Astrocyte (in vitro differentiated cells and primary cell): ENCODE data around the gene TMEM95. TPM values are rescaled to one million over a fixed set of nuclear protein-coding genes. Genes with fewer than 3 reads are reported as not detected.

Experiments
- DNase-seq: peaks from one replicate; pipeline ENCODE4 v3.0.0-alpha.2; 2010; ENCODE audit warnings: low read depth
- FAIRE-seq: peaks from 2 replicates; lab custom pipeline; 2011; peaks lifted over from hg19 to GRCh38; lab: Jason Lieb, UNC
- H2AFZ ChIP-seq: 2 replicates; pipeline ENCODE4 v1.6.0; 2012; ENCODE audit warnings: low read depth, low read length, inconsistent platforms
- H3K27ac ChIP-seq: 2 replicates; pipeline ENCODE4 v1.5.1; 2011; ENCODE audit warnings: low read depth, low read length, inconsistent platforms
- H3K27me3 ChIP-seq: 2 replicates; pipeline ENCODE4 v1.6.0; 2011; ENCODE audit warnings: low read length, inconsistent platforms; ENCODE audit not compliant: insufficient read depth
- H3K36me3 ChIP-seq: 2 replicates; pipeline ENCODE4 v1.5.1; 2011; ENCODE audit warnings: low read length, inconsistent platforms; ENCODE audit not compliant: insufficient read depth
- H3K4me1 ChIP-seq: 2 replicates; pipeline ENCODE4 v1.5.1; 2011; ENCODE audit warnings: low read length, inconsistent platforms; ENCODE audit not compliant: insufficient read depth
- H3K4me2 ChIP-seq: 2 replicates; pipeline ENCODE4 v1.6.0; 2012; ENCODE audit warnings: low read length, inconsistent platforms
- H3K4me3 ChIP-seq: 2 replicates; pipeline ENCODE4 v1.5.1; 2011; ENCODE audit warnings: low read depth, mild to moderate bottlenecking, low read length, inconsistent platforms; ENCODE audit not compliant: insufficient read depth
- H3K79me2 ChIP-seq: 2 replicates; pipeline ENCODE4 v1.6.0; 2012; ENCODE audit warnings: mild to moderate bottlenecking, low read length, inconsistent platforms; ENCODE audit not compliant: insufficient read depth
- H3K9ac ChIP-seq: 2 replicates; pipeline ENCODE4 v1.6.0; 2012; ENCODE audit warnings: mild to moderate bottlenecking, low read length, inconsistent platforms
- H3K9me3 ChIP-seq: 2 replicates; pipeline ENCODE4 v1.5.1; 2012; ENCODE audit warnings: low read depth, mild to moderate bottlenecking, low read length, inconsistent platforms; ENCODE audit not compliant: insufficient read depth
- H4K20me1 ChIP-seq: 2 replicates; pipeline ENCODE4 v1.6.0; 2012; ENCODE audit warnings: low read length, inconsistent platforms; ENCODE audit not compliant: insufficient read depth
- H3K27ac Mint-ChIP-seq: one replicate; pipeline ENCODE4 v1.8.0; 2021; ENCODE audit warnings: mild to moderate bottlenecking, mixed read lengths; ENCODE audit not compliant: unreplicated experiment
- H3K27me3 Mint-ChIP-seq: one replicate; pipeline ENCODE4 v1.8.0; 2021; ENCODE audit warnings: low read depth, mixed read lengths; ENCODE audit not compliant: unreplicated experiment
- H3K36me3 Mint-ChIP-seq: one replicate; pipeline ENCODE4 v1.8.0; 2021; ENCODE audit warnings: low read depth, mixed read lengths; ENCODE audit not compliant: unreplicated experiment
- H3K4me1 Mint-ChIP-seq: one replicate; pipeline ENCODE4 v1.8.0; 2021; ENCODE audit warnings: low read depth, mixed read lengths; ENCODE audit not compliant: unreplicated experiment
- H3K4me3 Mint-ChIP-seq: one replicate; pipeline ENCODE4 v1.8.0; 2021; ENCODE audit warnings: mild to moderate bottlenecking, moderate library complexity, mixed read lengths; ENCODE audit not compliant: unreplicated experiment
- H3K9me3 Mint-ChIP-seq: one replicate; pipeline ENCODE4 v1.8.0; 2021; ENCODE audit warnings: mild to moderate bottlenecking, mixed read lengths; ENCODE audit not compliant: unreplicated experiment
- CTCF ChIP-seq: IDR thresholded peaks from 2 replicates; pipeline ENCODE4 v1.5.1; 2011; ENCODE audit warnings: low read depth, mild to moderate bottlenecking, inconsistent platforms, low read length, moderate library complexity; ENCODE audit not compliant: insufficient read depth
- EZH2 ChIP-seq: IDR thresholded peaks from 2 replicates; pipeline ENCODE4 v1.6.1; 2012; ENCODE audit warnings: mild to moderate bottlenecking, low read length, inconsistent platforms; ENCODE audit not compliant: insufficient read depth
- total RNA-seq: library from RNA; stranded (reverse); gene quantifications from 2 replicates; pipeline ENCODE4 v1.2.1, GENCODE V29; 2021

Gene TMEM95
- total RNA-seq, 1 donor from 2014 or later = 0.30 TPM

- H3K4me3 Mint-ChIP-seq = no peak overlapping the region
- TF ChIP-seq EZH2 (no peak), CTCF (no peak)
- FAIRE-seq (no peak), DNase-seq (no peak)
- H3K79me2 ChIP-seq = peaks cover 21% of the 10 kb centered on the region
- H3K4me2 ChIP-seq = no peak overlapping the region
- peaks cover 24% of the 10 kb centered on the region for H3K4me1 Mint-ChIP-seq
- H3K4me1 ChIP-seq = peaks cover 20% of the 10 kb centered on the region
- no peaks in the 10 kb centered on the region for H3K9me3 Mint-ChIP-seq
- no peaks in the 10 kb centered on the region for H3K27me3 ChIP-seq
- peaks cover 24% of the 10 kb centered on the region for H3K36me3 Mint-ChIP-seq
- peaks cover 21% of the 10 kb centered on the region for H3K36me3 ChIP-seq
- H3K27ac ChIP-seq = no peak overlapping the region
- peaks cover 26% of the 10 kb centered on the region for H4K20me1 ChIP-seq
- H3K9ac ChIP-seq = no peak overlapping the region
- H3K27ac Mint-ChIP-seq = no peak overlapping the region
- no peak overlapping the region for H3K4me3 ChIP-seq
- no peak overlapping the region for H2AFZ ChIP-seq
- H3K9me3 ChIP-seq = no peaks in the 10 kb centered on the region
- no peaks in the 10 kb centered on the region for H3K27me3 Mint-ChIP-seq
Measured at GRCh38 chr17:7317161-7317803, 37.7 kb upstream of the TMEM95 start.

- Histone ChIP-seq H2AFZ (no peak overlapping the region), H3K4me2 (no peak overlapping the region), H3K36me3 (peaks cover 16% of the 10 kb centered on the region), H3K27ac (no peak overlapping the region), H3K4me3 (no peak overlapping the region), H3K27me3 (no peaks in the 10 kb centered on the region), H3K9me3 (no peaks in the 10 kb centered on the region), H4K20me1 (peaks cover 16% of the 10 kb centered on the region), H3K79me2 (peaks cover 11% of the 10 kb centered on the region), H3K9ac (no peak overlapping the region), H3K4me1 (peaks cover 20% of the 10 kb centered on the region)
- Mint-ChIP-seq H3K27me3 (no peaks in the 10 kb centered on the region), H3K36me3 (peaks cover 18% of the 10 kb centered on the region), H3K4me3 (peak overlapping the region; percentile 45), H3K4me1 (peaks cover 14% of the 10 kb centered on the region), H3K9me3 (no peaks in the 10 kb centered on the region), H3K27ac (no peak overlapping the region)
- no peak for FAIRE-seq
- TF ChIP-seq CTCF (no peak), EZH2 (no peak)
- no peak for DNase-seq
Measured at GRCh38 chr17:7318121-7318860, 36.7 kb upstream of the TMEM95 start.

- FAIRE-seq = no peak
- Histone ChIP-seq H3K9ac (no peak overlapping the region), H3K4me2 (no peak overlapping the region), H3K79me2 (peaks cover 4% of the 10 kb centered on the region), H2AFZ (no peak overlapping the region), H3K4me3 (no peak overlapping the region), H3K9me3 (no peaks in the 10 kb centered on the region), H3K36me3 (peaks cover 16% of the 10 kb centered on the region), H3K4me1 (no peaks in the 10 kb centered on the region), H3K27me3 (no peaks in the 10 kb centered on the region), H3K27ac (no peak overlapping the region), H4K20me1 (peaks cover 4% of the 10 kb centered on the region)
- no peak for DNase-seq
- H3K9me3 Mint-ChIP-seq = no peaks in the 10 kb centered on the region
- H3K4me3 Mint-ChIP-seq = no peak overlapping the region
- H3K27me3 Mint-ChIP-seq = no peaks in the 10 kb centered on the region
- peaks cover 25% of the 10 kb centered on the region for H3K36me3 Mint-ChIP-seq
- TF ChIP-seq EZH2 (no peak), CTCF (no peak)
- H3K4me1 Mint-ChIP-seq = peaks cover under 1% of the 10 kb centered on the region
- H3K27ac Mint-ChIP-seq = no peak overlapping the region
Measured at GRCh38 chr17:7321466-7321865, 33.5 kb upstream of the TMEM95 start.
